Measurements from ENCODE around the gene INPP5J. TPM values are rescaled to one million over a fixed set of nuclear protein-coding genes. Genes with fewer than 3 reads are reported as not detected.

The INPP5J gene
- polyA plus RNA-seq, 1 donor from 2014 or later = 3.7 TPM

DNA sequence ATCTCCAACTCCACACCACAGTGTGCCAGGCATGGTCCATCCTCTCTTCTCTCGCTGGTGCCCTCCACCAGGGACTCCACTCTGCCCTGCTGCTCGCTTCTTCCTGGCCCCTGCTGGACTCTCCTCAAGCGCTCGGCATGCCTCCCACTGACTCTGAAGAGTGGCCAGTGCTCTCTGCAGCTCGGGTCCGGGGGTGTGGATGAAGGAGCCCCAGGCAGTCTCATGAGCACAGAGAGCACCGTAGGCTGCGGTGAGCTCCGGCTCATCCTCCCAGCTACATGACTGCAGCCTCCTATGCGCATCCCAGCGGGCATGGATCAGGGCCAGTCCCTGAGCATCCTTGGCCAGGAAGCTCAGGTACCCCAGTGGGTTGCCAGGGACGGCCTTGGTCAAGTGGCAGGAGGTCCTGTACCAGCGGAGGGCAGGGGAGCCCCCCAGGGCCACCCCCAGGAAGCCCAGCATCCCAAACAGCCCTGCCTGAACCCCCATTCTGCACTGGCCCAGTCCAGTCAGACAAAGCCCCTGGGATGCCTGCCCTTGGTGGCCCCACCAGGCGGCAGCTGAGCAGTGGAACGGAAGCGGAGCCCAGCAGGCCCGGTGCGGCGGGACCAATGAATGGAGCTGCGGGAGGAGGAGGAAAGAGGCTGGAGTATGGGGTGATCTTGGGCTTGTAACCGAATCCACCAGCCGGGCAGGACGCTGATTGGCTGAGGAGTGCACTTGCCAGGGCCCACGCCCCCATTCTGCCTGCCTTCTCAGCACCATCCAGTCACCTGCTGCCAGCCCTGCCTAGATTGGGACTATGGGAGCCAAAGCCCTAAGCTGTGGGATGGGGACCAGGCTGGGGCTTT lies 17.3 kb downstream of the INPP5J start, which contains the start of gene PLA2G3:
PLA2G3 (minus strand) TSS at position 643 of the 851 bp plus-strand sequence; CDS start at position 489, 154 bp downstream.
- Histone ChIP-seq H3K27me3 (ENCODE audit: insufficient read depth, low read depth, low read length) (no peaks in the 10 kb centered on the region), H3K36me3 (ENCODE audit: insufficient read depth, low read length) (no peaks in the 10 kb centered on the region), H3K4me3 (ENCODE audit: low read length) (no peak within 1 kb of the TSS), H3K9ac (ENCODE audit: low read length) (no peak within 1 kb of the TSS), H4K20me1 (ENCODE audit: insufficient read depth) (no peaks in the 10 kb centered on the region), H3K9me3 (ENCODE audit: low read length) (no peaks in the 10 kb centered on the region), H3K27ac (ENCODE audit: low read length) (no peak within 1 kb of the TSS), H2AFZ (ENCODE audit: low read depth, low read length) (no peak within 1 kb of the TSS), H3K79me2 (replicated peaks; ENCODE audit: insufficient read depth, low read length) (no peaks in the 10 kb centered on the region), H3F3A (ENCODE audit: insufficient read depth, low read length, poor library complexity, severe bottlenecking) (no peaks in the 10 kb centered on the region), H3K9me2 (ENCODE audit: insufficient read depth, low read length) (no peaks in the 10 kb centered on the region), H3K4me2 (ENCODE audit: low read length) (no peak within 1 kb of the TSS)
- TF ChIP-seq, protein P1, sequence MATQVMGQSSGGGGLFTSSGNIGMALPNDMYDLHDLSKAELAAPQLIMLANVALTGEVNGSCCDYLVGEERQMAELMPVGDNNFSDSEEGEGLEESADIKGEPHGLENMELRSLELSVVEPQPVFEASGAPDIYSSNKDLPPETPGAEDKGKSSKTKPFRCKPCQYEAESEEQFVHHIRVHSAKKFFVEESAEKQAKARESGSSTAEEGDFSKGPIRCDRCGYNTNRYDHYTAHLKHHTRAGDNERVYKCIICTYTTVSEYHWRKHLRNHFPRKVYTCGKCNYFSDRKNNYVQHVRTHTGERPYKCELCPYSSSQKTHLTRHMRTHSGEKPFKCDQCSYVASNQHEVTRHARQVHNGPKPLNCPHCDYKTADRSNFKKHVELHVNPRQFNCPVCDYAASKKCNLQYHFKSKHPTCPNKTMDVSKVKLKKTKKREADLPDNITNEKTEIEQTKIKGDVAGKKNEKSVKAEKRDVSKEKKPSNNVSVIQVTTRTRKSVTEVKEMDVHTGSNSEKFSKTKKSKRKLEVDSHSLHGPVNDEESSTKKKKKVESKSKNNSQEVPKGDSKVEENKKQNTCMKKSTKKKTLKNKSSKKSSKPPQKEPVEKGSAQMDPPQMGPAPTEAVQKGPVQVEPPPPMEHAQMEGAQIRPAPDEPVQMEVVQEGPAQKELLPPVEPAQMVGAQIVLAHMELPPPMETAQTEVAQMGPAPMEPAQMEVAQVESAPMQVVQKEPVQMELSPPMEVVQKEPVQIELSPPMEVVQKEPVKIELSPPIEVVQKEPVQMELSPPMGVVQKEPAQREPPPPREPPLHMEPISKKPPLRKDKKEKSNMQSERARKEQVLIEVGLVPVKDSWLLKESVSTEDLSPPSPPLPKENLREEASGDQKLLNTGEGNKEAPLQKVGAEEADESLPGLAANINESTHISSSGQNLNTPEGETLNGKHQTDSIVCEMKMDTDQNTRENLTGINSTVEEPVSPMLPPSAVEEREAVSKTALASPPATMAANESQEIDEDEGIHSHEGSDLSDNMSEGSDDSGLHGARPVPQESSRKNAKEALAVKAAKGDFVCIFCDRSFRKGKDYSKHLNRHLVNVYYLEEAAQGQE (IDR thresholded peaks at IDR 0.05; ENCODE audit: borderline replicate concordance) = no peak
- no peak for TF ChIP-seq EP300 (conservative IDR thresholded peaks at IDR 0.05; ENCODE audit: poor library complexity, severe bottlenecking)
- TF ChIP-seq MXI1 (conservative IDR thresholded peaks at IDR 0.05; ENCODE audit: poor library complexity, severe bottlenecking) = no peak
- TF ChIP-seq RAD21 (conservative IDR thresholded peaks at IDR 0.05) = no peak
- no peak for TF ChIP-seq SMC3 (conservative IDR thresholded peaks at IDR 0.05; ENCODE audit: poor library complexity)
- no peak for TF ChIP-seq POLR2AphosphoS5 (IDR thresholded peaks at IDR 0.05)
- no peak for TF ChIP-seq TAF1 (IDR thresholded peaks at IDR 0.05; ENCODE audit: low read depth)
- TF ChIP-seq EZH2 (IDR thresholded peaks at IDR 0.05; ENCODE audit: borderline replicate concordance, insufficient read depth, low read length, poor library complexity, severe bottlenecking) = no peak
- TF ChIP-seq, protein P2, sequence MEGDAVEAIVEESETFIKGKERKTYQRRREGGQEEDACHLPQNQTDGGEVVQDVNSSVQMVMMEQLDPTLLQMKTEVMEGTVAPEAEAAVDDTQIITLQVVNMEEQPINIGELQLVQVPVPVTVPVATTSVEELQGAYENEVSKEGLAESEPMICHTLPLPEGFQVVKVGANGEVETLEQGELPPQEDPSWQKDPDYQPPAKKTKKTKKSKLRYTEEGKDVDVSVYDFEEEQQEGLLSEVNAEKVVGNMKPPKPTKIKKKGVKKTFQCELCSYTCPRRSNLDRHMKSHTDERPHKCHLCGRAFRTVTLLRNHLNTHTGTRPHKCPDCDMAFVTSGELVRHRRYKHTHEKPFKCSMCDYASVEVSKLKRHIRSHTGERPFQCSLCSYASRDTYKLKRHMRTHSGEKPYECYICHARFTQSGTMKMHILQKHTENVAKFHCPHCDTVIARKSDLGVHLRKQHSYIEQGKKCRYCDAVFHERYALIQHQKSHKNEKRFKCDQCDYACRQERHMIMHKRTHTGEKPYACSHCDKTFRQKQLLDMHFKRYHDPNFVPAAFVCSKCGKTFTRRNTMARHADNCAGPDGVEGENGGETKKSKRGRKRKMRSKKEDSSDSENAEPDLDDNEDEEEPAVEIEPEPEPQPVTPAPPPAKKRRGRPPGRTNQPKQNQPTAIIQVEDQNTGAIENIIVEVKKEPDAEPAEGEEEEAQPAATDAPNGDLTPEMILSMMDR (IDR thresholded peaks at IDR 0.05; ENCODE audit: poor library complexity, severe bottlenecking) = no peak

DNA sequence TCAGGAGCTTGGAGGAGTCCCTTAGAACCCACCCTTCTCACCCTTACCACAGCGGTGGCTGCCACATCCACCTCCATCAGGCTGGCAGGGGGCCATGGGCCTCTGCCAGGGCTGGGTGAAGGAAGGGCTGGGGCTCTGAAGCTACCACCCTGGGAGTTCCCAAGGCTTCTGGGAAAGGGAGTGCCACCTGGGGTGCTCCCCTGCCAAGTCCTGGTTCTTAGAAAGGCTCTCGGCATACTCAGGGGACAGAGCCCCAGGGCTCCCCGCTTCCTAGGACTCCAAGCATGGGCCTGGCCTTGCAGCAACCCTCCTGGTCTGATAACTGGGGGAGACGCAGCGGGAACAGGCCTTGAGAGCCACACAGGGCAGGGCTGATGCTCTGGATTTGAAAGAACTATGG lies 18.0 kb downstream of the INPP5J start:
- H3K9me3 ChIP-seq (ENCODE audit: low read length) = no peaks in the 10 kb centered on the region
- no peak overlapping the region for H3K9ac ChIP-seq (ENCODE audit: low read length)
- no peaks in the 10 kb centered on the region for H3K27me3 ChIP-seq (ENCODE audit: insufficient read depth, low read depth, low read length)
- H3K36me3 ChIP-seq (ENCODE audit: insufficient read depth, low read length) = no peaks in the 10 kb centered on the region
- no peaks in the 10 kb centered on the region for H3K79me2 ChIP-seq (replicated peaks; ENCODE audit: insufficient read depth, low read length)
- no peak for TF ChIP-seq SMC3 (conservative IDR thresholded peaks at IDR 0.05; ENCODE audit: poor library complexity)
- TF ChIP-seq, protein P2 (IDR thresholded peaks at IDR 0.05; ENCODE audit: poor library complexity, severe bottlenecking) = no peak
- H2AFZ ChIP-seq (ENCODE audit: low read depth, low read length) = no peak overlapping the region
- H3K4me2 ChIP-seq (ENCODE audit: low read length) = no peak overlapping the region
- no peak overlapping the region for H3K4me3 ChIP-seq (ENCODE audit: low read length)
- H3F3A ChIP-seq (ENCODE audit: insufficient read depth, low read length, poor library complexity, severe bottlenecking) = no peaks in the 10 kb centered on the region
- H4K20me1 ChIP-seq (ENCODE audit: insufficient read depth) = no peaks in the 10 kb centered on the region
- H3K9me2 ChIP-seq (ENCODE audit: insufficient read depth, low read length) = no peaks in the 10 kb centered on the region
- H3K27ac ChIP-seq (ENCODE audit: low read length) = no peak overlapping the region
